22Rv1 (cell line): ENCODE results near the gene LAMTOR1.

ENCODE experiments used
- H3K27ac ChIP-seq: fragments of 450-650 bp; 2 replicates; pipeline ENCODE4 v1.5.1; 2017
- ZFX ChIP-seq: fragments of 450-650 bp; IDR thresholded peaks from 2 replicates; pipeline ENCODE4 v1.6.1; 2017; ENCODE audit warnings: antibody characterized with exemption, borderline replicate concordance
- TF ChIP-seq, protein P1 (sequence below): fragments of 450-650 bp; IDR thresholded peaks from 2 replicates; pipeline ENCODE4 v1.5.1; 2017; ENCODE audit warnings: mild to moderate bottlenecking

LAMTOR1 gene

DNA sequence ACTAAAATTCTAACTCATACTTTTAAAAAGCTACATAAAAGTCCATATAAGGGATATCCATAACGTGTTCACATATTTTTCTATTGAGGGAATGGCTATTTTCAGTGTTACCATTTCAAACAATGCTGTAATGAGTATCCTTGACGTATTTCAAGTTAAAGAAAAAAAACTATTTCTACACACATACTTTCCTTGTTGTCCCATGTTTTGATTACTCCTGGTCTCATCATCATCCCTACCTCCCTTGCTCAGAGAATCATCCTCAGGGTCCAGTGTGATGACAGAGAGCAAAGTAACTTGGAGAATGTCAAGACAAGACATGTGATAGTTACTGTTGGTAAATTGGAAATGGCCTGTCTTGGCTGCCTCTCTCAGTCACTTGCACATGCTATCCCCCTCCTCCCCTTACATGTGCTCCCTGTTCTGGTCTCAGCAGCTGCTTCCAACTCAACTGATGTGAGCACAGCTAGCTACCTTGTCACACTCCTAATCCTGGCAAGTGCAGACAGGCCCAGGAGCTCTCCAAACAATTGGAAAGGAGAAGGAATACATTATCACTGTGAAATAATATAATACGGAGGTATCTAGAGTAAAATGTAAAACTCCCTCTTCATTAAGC is 44.6 kb downstream of the LAMTOR1 start:
- no peak overlapping the region for H3K27ac ChIP-seq
- TF ChIP-seq, protein P1, sequence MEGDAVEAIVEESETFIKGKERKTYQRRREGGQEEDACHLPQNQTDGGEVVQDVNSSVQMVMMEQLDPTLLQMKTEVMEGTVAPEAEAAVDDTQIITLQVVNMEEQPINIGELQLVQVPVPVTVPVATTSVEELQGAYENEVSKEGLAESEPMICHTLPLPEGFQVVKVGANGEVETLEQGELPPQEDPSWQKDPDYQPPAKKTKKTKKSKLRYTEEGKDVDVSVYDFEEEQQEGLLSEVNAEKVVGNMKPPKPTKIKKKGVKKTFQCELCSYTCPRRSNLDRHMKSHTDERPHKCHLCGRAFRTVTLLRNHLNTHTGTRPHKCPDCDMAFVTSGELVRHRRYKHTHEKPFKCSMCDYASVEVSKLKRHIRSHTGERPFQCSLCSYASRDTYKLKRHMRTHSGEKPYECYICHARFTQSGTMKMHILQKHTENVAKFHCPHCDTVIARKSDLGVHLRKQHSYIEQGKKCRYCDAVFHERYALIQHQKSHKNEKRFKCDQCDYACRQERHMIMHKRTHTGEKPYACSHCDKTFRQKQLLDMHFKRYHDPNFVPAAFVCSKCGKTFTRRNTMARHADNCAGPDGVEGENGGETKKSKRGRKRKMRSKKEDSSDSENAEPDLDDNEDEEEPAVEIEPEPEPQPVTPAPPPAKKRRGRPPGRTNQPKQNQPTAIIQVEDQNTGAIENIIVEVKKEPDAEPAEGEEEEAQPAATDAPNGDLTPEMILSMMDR = no peak
- TF ChIP-seq ZFX = no peak

GRCh38 chr11:72048766-72049460 is 54.2 kb downstream of the LAMTOR1 start:
- H3K27ac ChIP-seq = peak overlapping the region; percentile 37
- TF ChIP-seq, protein P1 = no peak
- no peak for TF ChIP-seq ZFX
